GM21390 (cell line): ENCODE results near the gene URB1.
"Not testable (repeated sequence)": the region's sequence is repeated elsewhere in the genome, so short reads cannot be mapped to it uniquely, and the experiment has no call there.

ENCODE experiments used
- ATAC-seq: cut with Tn5 transposase; IDR thresholded peaks from one replicate; pipeline ENCODE4 v1.9.1; 2021; ENCODE audit not compliant: unreplicated experiment

The URB1 gene

DNA sequence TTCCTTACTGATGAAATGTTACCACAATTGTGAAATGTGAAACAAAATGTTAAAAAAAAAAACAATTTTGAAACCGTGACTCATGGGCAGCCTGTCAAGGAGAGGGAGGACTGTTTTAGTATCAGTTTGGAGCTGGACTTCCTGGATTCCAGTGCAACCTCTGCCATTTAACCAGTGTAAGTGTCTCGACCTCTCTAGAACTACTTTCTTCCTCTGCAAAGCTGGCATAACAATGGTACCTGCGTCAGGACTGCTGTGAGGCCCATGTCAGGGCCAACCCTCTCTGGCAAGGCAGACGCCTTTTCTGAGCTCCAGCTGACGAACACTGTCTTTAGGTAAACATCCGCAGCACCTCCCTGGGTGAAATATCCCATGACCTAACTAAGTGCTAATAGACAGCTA is 20.9 kb downstream of the URB1 start:
- no peak for ATAC-seq

DNA sequence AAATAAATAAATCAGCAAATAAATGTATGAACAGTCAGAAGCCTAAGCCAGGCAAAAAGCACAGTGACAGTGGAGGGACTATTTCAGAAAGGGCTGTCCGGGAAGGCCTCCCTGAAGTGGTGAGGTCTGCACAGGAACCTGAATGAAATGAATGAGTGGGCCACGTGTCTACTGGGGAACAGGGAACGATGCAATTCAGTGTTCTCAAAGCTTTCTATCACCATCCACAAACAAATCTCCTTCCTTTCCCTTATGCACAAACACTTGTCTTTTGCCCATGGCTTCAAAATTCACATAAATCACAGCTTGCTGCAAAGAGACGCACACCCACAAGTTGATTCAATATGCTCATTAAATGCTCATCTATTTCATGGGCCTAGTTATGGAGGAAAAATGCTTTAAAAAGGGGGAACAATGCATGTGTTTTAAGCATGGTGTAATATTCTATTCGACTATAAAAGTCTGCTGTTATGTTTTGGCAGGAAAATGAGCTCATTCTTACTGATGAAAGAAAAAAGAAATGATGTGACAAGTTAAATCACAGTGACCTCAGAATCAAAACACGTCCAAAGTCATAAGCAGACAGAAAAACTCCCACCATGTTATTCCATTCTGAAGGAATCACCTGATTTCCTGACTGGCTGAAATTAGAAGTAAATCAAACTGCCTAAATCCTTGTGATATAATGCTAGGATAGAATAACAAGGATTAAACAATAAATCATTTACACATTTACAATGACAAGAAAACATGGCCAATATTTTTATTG is 21.6 kb downstream of the URB1 start:
- ATAC-seq, result no peak

DNA sequence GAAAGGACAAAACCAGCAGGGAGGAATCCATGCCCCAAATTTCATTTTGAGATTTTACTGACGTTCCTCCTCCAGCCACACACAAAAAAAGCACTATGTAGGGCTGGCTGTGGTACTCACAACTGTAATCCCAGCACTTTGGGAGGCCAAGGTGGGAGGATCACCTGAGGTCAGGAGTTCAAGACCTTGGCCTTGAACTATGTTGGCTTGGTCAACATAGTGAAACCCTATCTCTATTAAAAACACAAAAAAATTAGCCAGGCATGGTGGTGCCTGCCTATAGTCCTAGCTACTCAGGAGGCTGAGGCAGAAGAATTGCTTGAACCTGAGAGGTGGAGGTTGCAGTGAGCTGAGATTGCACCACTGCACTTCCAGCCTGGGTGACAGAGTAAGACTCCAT is 23.9 kb downstream of the URB1 start:
- not testable (repeated sequence) for ATAC-seq

DNA sequence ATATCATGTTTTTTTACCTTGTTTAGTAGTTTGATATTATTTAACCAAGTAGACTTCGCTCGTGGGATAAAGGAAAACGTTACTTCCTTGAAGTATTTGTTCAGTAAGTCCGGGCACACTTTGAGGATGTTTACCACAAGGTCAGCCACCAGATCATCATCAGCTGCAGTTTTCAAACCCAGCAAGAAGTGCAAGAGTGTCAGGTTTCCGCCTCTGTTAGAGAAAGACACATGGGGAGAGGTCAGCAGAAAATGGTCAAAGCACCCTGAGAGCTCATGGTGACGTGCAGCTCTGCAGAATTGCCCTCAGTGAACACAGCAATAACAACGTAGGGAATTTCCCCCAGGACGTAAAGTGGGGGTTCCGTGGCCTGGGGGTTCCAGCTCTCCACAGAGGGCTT is 24.4 kb downstream of the URB1 start:
- no peak for ATAC-seq

DNA sequence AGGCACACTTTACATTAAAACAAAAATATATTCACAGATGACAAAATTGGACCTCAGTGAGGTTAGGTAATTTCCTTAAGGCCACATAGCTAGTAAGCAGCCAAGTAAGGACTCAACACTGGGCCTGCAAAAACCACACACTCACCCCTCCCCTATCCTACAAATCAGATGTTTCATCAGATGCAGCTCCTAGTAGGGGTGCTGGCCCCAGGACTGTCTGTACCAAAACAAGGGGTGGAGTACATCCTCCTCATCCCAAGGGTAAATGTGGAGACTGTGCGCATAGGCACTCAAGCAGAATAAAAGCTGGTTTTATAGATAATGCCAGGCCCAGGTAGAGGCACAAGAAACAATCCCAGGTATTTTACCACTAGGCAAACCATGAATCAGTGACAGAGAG is 25.7 kb downstream of the URB1 start:
- no peak for ATAC-seq

DNA sequence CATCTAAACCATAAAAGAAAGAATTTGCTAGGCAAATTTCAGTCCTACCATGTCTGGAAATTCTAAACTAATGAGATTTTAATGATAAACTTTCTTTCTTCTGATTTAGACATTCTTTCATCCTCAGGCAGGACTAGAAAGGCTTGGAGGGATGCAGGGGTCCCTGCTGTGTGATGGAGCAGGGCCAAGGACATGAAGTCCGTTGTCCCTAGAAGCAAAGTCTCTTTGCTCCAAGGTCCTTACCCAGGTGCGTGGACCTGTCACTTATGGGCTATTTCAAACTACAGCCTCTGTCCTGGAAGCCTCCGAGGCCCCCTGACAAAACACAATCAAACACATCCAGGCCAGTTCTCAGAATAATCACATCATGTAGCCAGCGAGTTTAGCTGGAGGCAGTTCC is 26.6 kb downstream of the URB1 start:
- no peak for ATAC-seq

DNA sequence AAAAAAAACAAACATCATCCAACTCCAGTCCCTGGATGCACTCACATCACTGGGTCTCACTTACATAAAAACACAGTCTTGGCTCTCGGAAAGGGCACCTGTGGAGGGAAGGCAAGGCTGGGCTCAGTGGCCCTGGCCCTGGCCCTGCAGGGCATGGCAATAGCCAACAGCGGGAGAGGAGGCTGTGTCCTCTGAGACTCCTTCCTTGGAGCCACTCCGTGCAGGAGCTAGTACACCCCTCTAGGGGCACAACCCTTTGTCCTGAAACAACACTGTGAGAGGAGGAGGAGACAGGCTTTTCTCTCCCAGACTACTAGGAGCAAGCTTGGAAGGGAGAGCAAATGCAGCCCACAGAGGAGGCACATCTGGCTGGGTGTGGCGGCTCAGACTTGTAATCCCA is 28.0 kb downstream of the URB1 start:
- no peak for ATAC-seq

DNA sequence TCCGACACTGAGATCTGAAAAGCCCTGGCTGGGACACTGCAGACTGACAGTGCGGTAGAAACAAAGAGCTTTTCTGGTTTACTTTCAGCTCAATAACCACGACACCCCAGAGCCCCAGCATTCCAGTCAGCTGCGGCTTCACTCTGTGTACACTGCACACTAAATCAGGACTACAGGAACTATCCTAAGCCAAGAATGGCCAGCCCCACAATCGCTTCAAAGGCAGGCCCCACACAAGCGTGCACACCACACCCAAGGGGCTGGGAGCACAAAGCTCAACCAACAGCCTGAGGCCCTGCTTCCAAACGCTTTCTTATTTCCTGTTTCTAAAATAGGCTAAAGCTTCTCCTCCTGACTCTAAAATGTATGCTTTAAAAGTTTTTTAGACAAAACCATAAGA is 28.4 kb downstream of the URB1 start:
- no peak for ATAC-seq

DNA sequence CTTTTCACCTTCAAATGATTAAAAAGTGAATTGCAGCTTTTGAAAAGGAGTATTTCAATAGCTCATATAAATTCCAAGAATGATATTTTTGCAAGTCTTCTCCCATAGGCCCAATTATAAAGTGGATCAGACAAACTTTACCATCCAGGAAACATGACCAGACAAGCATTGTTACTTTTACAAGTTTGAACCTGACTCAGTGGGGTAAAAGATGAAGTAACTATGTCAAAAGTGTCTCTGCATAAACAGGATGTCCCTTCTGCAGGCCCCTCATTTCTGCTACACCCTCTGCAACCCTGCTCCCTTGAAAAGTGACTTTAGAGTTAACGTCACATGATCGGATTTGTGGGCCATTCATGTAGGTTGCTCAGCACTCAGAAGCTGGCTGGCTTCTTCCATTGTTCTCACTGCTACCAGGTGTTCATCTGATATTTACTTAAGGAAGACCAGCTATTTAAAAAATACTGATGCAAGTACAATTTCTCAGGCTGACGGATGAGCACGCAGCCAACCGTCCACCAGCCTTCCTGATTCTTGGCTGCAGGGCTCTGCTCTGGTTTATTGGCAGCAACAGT is 32.3 kb downstream of the URB1 start:
- ATAC-seq, result no peak

DNA sequence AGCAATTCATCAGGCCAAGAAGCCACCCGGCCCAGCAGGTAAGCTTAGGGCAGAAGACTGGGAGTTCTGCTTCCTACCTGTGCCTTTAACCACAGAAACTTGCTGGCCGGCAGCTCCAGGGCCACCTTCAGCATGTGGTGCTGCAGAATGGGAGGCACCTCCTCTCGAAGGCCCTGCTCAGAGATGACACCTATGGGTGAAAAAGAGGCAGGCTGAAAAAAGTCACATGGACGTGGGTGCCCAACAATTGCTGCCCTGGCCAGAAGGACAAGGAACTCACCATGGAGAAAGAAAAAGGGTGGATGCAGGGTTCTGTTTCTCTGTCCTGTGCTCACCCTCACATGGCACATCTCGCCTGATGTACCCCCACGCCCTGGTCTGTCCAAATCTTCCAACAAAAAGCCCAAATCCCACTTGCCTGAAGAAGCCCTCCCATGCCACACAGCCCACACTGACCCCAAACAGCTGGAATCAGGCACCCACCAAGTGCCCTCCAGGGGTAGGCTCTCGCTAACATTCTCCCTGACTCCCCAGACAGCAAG is 33.0 kb downstream of the URB1 start:
- ATAC-seq, result no peak

DNA sequence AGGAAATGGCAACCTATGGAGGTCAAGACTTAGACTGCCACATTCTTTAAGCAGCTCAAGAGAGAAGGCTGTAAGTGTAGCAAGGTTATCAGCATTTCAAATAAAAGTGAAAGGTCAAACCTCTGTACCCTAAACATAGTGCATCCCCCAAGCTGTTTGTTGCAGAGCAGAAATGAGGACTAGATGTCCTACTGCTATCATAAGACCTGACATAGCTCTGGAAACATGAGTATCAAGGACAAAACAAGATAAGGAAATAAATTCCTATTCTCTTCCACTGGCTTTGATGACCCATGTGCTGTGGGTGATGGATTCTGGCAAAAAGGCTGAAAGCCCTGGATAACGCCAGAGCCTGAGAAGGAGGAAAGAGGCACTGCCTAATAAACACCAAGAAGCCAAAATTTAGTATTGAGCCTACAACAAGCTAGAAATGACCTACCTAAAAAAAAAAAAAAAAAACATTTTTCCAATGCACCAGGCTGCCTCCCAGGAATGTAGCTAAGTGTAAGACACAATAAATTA is 35.9 kb downstream of the URB1 start:
- ATAC-seq, result no peak

DNA sequence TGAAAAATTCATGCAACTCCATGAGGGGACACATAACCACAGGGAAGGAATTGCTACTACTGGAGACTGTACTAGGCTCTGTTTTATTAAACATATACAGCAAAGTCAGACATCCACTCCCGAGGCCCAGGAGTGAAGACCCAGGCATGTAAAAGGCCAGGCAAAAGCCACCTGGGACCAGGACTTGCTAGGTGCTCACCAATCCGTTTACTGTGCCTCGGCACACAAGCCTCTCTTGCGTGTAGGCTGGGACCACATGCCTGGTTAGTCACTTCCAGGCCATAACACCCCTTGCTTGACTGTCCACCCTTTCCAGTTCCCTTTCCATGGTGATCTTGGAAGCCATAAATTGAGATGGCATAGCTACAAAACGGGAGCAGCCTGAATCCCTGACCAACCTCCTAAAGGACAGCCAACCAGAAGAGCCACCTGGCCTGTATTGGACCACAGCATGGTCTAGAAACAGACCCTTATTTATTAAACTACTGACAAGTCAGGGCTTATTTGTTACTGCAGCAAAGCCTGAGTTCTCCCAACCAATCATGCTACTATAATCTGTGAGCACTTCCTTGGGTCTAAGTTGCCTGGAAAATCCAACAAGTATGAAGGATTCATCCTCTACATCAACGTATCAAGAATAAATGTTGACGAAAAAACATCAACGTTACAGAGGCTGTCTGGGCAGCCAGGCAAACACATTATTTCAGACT is 39.7 kb downstream of the URB1 start:
- no peak for ATAC-seq

DNA sequence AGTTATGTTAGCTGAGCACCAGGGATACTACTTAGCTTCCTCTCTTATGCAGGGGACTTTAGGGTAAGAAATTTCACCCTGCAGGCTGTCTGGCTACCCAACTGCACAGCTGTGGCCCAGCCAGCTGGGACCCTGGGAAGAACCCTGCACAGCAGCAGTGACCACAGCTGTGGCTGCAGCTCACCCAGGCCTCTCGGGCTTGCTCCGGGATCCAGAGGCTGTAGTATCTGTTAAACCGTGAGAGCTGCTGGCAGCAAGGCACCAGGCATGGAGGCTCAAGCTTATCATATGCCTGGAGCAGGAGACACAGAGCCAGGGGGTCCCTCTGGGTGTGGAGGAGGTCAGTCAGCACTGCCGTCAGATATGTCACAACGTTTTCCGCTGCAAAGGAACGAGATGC is 40.3 kb downstream of the URB1 start:
- ATAC-seq, result no peak

DNA sequence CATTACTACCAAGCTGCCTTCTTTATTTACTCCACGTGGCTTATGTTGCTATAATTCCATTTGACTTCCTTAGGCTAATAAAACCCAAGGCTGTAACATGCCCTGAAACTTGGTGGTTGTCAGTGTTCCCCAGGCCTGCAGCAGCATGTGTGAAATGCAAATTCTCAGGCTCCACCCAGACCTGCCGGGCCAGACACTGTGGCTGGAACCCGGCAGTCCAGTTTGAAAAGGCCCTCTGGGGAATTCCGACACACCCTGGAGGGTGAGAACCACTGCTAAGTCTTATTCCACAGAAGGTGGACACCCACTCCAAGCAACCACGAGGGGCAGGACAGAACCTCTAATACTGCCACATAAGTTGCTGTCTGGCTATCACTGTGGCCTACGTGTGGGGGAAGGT is 41.4 kb downstream of the URB1 start:
- ATAC-seq, result no peak

DNA sequence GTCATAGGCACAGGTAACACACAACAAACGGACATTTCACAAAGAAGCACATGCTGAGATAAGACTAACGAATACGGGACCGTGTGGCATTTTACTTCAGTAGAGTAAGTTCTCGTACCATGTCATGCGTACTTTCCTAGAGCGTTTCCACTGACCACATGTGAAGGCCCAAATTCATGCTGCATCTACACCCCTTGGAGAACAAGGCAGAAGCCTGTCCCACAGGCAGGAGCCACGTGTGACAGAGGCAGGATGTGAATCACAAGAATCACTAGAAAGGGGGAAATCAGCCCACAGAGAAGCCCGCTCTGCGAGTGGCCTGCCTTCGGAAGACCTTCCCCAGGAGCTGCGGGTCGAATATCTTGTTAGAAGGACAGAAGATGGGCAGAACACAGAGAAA is 41.8 kb downstream of the URB1 start:
- ATAC-seq, result no peak

DNA sequence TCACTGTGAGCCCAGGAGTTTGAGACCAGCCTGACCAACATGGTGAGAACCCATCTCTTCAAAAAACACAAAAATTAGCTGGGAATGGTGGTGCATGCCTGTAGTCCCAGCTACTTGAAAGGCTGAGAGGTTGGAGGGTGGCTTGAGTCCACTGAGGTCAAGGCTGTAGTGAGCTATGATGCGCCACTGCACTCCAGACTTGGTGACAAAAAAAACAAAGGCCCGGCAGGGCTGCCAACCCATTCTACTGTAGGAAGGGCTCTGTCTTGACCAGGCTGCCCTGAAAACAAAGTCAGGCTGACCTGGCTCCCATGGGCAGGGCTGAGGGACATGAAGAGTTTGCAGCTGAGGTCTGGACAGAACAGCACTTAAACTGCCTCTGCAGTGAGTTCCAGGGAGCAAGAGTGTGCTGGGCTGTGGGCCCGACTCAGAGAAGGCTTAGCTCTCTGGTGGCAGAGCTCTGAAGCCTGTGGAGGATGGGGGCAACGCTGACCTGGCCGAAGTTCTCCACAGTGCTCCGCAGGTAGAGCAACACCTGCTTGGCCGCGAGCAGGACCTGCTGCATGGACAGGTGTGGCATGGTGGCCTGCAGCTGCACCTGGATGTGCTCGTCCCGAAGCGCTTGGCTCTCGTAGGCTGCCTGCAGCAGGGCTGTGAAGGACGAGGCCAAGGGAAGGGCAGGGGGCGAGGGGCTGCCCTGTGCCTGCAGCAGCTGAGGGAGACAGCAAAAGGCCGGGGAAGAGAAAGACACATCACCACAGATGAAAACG is 42.4 kb downstream of the URB1 start:
- ATAC-seq, result no peak

DNA sequence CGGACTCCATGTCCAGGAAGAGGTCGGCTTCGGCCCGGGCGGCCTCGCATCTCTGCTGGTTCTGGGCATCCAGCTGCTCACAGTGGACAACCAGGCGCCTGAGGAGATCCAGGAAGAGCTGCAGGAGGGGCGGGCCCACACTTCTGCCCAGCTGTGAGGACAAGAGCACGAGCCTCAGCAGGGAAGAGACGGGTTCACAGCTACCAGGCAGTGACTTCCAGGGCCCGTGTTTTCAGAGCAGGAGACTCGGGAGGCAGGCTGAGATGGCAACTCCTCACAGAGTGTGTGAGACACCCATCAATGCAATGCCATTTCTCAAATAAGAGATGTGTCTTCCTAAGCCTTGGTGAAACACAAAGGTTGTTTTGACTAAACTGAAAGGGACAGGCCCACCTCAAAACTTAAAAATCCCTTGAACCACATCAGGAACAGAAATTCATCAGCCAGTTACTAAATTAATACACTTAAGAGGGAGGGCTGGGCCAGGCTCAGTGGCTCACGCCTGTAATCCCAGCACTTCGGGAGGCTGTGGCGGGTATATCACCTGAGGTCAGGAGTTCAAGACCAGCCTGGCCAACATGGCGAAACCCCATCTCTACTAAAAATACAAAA is 43.4 kb downstream of the URB1 start:
- ATAC-seq, result no peak

DNA sequence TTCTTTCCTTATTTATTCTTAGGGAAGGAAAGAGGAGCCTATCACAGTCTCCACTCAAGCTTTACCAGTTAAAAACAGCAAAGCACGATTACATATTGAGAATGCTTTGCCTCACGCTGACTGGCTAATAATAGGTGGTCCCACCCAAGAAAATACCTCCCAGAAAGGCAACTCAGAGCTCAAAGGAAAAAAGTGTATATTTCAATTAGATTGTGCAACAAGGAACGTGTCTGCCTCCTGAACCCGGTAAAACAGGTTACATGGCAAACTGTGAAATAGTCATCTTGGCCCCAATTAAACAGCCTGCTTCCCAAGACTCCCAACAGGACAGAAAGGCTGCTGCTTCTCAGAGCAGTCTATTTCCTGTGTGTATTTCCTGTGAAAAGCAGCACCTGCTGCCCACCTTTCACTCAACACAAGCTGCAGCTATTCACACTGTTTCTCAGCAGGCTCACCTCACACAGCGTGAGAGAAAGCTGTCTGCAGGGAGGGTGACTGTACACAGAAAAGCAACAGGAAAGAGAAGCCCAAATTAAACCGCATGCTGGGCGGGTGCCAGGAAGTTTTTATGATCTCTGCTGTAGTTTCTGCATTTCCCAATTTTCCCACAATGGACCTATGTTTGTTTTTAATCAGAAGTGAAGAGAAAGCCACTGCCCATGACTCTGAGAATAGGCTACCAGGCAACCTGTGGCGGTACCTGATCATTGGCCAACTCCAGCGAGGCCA is 44.0 kb downstream of the URB1 start:
- no peak for ATAC-seq

DNA sequence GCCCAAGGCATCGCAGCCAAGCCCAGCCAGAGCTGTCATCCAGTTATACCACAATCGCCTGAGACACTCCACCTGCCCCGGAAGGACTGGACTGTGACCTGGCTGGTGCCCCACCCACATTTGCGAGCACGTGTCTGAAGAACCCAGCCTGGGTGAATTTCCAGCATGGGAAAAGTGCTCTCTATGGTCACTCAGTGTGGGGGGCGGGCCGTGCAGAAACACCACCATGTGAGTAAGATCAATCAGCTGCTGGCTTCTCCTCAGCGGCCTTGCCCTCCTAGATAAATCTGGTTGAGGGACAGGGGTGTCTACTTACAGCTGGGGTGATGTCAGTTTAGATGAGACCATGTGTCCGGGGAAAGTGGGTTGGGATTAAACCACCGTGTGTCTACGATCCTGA is 44.8 kb downstream of the URB1 start:
- ATAC-seq, result no peak

DNA sequence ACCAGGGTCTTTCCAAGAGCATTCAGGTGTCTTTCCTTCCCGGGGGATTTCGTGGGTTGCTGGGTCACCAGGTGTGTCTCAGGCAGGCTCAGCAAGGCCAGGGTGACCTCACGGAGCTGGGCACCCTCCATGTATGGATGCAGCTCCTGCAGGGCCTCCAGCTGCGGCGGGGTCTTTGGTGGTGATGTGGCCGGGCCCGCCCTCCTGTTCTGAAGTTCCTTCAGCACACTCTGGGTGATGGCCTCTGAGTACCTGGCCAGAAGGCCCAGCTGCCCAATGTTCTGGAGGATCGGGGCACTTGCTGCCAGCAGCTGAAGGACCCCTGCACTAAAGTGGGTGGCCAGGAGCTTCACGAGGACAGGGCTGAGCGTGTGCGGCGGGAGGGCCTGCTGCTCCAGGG is 45.5 kb downstream of the URB1 start:
- no peak for ATAC-seq
